ENCODE results near the gene CFAP299.

DNA sequence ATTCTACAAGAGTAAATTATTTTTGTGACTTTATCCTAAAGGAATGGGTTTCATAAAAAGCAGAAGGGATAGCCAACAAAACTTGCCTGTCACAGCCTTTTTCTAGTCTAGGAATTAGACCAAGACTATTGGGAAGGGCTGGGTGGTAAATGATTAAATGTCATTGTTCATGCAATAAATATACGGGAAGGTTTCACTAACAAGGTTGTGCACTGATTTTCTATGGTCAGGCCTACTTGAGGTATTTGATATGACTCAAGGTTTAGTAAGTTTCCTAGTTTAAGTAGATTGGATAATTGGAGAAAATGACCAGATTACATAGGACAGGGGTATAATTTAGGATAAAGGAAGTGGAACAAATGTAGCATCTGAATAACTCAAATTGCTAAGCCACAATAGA lies 445.9 kb downstream of the CFAP299 start:
- TF ChIP-seq, protein P1, sequence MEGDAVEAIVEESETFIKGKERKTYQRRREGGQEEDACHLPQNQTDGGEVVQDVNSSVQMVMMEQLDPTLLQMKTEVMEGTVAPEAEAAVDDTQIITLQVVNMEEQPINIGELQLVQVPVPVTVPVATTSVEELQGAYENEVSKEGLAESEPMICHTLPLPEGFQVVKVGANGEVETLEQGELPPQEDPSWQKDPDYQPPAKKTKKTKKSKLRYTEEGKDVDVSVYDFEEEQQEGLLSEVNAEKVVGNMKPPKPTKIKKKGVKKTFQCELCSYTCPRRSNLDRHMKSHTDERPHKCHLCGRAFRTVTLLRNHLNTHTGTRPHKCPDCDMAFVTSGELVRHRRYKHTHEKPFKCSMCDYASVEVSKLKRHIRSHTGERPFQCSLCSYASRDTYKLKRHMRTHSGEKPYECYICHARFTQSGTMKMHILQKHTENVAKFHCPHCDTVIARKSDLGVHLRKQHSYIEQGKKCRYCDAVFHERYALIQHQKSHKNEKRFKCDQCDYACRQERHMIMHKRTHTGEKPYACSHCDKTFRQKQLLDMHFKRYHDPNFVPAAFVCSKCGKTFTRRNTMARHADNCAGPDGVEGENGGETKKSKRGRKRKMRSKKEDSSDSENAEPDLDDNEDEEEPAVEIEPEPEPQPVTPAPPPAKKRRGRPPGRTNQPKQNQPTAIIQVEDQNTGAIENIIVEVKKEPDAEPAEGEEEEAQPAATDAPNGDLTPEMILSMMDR (IDR thresholded peaks at IDR 0.05) = no peak
- TF ChIP-seq POLR2A (IDR thresholded peaks at IDR 0.05) = no peak
